Stimulated activated CD8-positive, alpha-beta memory T cell treated with anti-CD3 and anti-CD28 coated beads, Interleukin-7, amount 100 ng/mL, for 24 hours (primary cell): Measurements from ENCODE around the gene ATP8B4.
A peak's percentile ranks its signal among the peaks of the same experiment; 100 is the strongest.
"Not testable (repeated sequence)": the region's sequence is repeated elsewhere in the genome, so short reads cannot be mapped to it uniquely, and the experiment has no call there.

Source experiments
- DNase-seq: peaks from one replicate; pipeline ENCODE4 v3.0.0-alpha.2; 2020; ENCODE audit warnings: low read depth

The ATP8B4 gene

DNA sequence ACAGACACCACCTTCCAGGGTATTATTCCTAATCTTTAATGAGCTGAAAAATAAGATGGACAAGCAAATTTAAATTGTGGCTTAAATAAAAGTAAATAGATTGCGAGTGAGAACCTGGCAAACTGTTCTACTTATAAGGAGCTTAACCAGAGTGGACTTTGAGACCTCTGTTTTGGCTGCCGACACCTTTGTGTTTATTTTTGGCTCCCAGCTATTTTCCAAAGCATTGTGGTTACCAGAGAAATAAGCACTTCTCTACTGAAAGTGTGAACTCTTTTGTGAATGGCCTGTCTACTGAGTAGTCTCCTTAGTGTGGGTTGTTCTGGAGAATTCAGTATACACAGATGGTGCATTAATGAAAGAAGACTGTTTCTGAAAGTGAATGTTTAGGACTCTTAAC, 109.4 kb downstream of the ATP8B4 start:
- no peak for DNase-seq

DNA sequence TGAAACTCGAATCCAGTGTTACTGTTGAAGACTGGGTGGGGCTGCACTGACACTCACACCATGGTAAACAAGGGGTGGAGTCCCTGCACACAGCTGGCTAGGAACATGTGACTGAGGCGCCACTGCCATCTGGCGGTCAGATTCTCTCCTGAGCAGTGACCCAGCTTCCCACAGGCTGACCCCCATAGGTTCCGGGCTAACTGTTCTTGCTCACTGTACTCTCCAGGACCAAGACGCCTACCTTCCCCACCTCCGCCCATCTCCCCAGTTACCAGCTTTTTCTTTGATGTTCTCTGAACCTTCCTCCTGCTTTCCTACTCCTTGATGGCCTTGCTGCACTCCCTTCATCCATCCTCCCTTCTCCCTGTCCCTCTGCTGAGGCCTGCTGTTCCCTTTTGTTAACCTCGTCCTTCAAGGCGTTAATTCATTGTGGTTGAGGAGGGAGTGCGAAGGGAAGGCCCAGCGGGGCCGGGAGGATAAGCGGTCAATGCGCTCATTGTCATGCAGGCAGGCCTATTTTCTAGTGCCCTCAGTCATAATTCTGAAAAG, 115.2 kb downstream of the ATP8B4 start:
- DNase-seq = peak; percentile 18

DNA sequence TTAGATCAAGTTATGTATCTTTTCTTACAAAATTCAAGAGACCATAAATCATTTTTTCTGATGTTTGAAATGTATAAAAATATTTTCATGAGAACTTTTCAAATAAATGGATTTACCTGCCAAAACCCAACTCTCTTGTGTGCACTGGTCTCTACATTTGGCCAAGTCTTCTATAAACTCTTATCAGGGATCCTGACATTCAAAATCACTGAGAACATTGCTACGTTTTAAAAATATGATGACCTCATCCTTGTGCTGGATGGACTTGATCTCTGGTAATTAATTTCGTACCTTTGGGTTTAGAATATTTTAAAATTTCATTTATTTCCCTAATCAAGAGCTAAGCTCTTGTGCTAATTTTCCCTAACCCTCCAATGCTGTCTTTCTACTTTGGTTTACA, 127.4 kb downstream of the ATP8B4 start:
- no peak for DNase-seq

DNA sequence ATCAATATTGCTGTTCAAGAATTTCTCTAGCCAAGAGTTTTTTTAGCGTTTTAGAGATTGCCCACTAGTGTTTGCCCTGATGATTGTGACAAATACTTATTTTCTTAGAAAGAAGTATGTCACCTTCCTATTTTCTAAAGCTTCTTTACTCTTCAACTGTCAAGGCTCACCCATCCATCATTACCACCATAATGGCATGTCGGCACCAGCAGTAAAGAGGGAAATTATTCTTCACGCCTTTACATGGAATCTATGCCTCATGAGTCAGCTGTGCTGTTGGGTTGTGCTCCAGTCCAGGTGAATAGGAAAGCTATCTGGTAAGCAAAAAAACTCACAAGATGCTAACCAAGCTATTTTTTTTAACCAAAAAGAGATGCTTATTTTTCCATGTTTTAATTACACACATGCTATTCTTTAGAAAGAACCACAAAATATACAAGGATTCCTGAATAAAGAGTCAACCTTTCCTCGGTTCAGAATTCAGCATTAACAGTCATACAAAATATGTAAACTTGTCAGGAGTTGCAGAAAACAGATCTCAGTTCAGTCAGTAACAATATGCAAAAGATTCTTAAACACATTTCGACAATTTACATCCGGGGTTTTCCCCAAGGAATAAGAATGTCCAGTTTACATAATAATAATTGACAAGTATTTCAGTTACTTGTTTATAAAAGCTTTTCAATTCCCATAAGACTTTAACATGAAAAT, 128.0 kb downstream of the ATP8B4 start:
- no peak for DNase-seq

DNA sequence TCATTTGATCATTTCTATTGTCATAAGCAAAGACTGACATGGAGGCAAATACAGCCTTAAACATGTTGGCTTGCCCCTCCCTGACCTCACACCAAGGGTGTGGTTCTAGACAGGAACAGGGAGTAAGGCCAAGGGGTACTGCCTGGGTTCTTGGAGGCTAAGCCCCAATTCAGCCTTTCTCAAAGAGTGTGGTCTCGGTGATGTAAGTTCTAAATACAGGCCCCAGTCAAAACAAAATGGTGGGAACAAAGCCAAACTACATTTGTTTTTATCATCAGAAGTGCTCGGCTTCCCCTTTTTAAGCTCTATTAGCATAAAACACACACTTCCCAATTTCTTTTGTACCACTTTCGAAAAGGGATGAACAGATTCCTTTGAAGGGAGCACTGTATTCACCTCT, 129.5 kb downstream of the ATP8B4 start:
- DNase-seq = no peak

DNA sequence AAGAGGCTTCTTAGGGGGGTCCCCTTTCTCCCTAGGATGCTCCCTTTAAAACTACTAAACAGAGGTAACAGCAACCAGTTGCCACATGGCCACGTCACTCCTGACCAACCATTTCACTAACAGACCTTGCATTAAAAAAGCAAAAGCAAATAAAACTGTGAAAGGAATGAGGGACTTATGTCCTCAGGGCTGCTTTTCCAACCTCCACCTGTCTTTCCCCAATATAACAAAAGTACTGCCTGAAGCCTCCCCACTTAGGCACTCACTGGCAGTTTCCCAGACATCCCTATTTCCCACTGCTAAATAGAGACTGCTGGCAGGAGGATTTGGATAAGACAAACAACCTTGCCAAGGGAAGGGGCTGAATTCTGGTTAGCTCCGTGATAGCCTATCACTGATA, 130.3 kb downstream of the ATP8B4 start:
- DNase-seq = no peak

DNA sequence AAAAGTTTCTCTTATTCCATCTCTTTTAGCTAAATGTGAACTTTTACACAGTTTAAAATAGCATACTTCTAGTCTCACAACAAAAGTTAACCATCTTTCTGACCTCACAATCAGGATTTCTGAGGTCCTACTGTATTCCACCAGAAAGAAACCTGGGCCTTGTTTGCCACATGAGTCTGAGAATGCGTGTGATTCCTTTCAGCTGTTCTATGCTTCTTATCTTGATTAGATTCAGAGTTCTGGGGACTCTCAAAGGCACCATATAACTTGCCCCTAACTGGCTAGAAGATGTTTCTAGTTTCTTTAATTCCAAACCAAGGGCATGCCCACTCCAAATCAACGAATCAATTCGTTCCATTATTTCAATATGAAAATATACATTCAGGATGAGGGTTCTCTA, 131.1 kb downstream of the ATP8B4 start:
- no peak for DNase-seq

DNA sequence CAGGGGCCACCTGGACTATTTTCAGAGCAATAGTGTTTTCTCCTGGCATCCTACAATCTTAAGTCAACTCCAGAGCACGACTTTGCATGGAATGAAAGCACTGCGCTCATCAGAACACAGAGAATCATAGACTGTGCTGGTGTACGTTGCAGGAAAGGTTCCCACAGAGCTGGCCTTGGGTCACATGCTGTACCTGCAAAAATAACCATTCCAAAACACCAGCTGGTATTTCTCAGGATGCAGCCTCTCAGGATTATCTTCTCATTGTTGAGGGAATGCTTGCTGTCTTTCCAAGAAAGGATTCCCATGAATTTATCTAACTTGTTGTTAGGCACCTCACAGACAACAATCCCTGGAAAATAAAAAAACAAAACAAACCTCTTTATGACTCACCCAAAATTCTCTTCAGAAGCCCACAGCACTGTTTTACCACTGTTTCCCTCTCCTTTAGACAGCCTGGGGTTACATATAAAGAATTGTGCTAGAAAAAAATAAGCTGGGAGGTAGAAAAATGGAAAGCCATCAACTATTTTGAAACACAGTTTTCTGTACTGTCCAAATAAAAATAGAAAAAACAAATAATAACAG, 131.7 kb downstream of the ATP8B4 start:
- no peak for DNase-seq

DNA sequence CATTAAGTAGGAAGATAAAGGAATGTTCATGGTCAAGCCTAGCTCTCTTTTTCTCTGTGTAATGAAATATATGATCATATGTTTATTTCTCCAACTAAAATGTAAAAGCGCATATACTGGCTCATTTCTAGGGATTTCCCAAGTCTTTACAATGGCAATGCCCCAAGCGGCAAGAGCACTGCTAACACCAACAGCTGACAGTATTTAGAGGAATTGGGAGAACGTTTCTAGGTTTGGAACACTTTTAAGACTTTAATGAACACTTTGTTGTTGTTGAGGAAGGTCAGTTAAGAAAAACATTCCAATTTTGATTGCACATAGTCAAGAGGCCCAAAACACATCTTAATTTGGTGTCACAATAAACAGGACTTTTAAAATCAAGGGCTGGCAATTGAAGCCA, 132.7 kb downstream of the ATP8B4 start:
- no peak for DNase-seq

DNA sequence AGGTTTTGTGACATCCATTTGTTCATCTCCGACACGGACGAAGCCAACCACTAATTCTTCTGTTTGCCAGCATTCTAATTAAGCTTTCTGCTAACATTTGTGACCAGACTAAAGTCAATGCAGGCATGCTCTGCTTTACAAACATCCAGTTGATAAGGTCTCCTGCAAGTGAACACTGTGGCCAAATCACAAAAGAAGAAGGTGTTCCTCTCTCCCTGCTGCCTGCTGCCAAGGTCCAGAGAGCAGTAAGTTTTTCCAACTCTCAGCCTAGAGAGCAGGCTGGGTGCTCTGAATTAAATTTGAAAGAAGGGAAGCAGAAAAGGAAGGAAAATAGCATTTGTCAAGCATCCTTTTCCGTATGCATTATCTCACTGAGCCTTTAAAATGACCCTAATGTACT, 133.6 kb downstream of the ATP8B4 start:
- no peak for DNase-seq

DNA sequence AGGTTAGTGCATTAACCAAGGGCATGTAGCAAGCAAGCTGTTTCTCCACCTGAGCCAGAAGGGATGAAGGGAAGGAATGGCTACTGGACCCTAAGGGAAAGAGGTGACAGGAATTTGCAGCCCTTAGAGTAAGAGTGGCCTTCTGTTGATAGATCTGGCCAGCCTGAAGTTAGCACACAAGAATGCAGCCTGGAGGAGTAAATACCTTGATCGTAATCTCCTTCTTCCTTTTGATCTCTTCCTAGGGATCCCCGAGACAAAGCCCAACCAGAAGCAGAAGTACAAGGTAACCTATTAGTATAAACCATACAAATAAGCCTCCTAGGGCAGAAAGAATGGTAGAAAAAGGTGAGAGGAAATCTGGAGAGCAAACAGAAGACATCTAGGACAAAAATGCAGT, 134.6 kb downstream of the ATP8B4 start:
- DNase-seq = no peak

DNA sequence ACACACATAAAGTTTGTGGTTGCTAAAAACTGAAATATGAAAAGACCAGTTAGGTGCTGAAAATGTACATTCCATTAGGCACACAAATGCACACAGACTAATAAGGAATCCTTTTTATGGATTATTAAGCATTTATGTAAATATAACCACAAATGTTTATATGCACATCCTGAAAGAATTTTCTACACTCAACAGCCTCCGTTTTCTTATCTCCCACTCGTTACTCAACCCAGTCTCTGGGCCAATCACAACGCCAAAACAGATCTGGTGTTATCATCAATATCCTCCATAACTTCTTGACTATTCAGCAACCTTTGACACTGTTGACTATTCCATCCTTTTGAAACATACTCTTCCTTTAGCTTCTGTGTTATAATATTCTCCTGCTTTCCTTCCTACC, 136.4 kb downstream of the ATP8B4 start:
- no peak for DNase-seq

DNA sequence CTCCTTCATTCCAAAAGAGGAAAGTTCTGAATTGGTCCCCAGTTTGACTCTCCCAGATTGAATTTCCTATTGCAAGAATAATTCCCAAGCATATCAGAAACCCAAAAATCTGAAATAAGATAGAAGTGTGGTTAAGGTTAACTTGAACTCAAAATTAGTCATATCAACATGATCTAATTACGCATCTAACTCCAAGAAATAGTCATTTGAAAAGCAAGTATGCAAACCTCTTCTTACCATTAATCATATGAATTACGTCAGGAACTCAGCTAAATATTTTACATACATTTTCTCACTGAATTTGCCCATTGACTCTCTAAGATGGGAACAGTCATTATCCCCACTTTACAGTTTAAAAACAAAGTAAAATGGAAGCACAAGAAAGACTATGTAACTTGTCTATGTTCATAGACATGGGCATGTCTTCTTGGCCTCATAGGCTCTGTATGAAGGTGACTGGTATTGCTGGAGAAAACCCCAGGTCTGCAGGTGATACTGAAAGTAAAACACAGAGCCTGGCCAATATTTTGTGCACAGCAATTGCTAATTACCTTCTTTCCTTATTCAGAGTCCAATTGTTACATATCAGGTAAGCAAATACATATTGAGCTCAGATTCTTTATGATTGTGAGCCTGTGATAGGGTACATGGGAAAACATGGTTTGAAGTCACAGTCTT, 139.2 kb downstream of the ATP8B4 start:
- DNase-seq = no peak

DNA sequence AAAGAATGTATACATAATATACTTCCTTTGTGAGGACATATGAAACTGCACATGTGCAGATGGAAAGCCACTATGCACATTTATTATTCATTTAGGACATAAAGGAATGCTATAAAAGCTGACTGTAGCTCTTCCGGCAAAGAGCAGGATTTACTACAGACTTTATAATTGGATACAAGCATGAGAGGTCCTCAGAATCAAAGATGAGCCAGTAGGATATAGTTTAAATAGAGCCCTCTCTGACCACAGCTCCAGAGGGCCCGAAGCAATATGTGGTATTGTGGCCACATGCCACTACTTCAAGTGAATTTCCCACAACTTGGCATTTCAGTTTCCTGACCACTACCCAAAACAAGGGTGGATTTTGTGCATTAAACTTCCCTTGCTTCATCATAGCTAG, 140.9 kb downstream of the ATP8B4 start:
- DNase-seq = no peak

DNA sequence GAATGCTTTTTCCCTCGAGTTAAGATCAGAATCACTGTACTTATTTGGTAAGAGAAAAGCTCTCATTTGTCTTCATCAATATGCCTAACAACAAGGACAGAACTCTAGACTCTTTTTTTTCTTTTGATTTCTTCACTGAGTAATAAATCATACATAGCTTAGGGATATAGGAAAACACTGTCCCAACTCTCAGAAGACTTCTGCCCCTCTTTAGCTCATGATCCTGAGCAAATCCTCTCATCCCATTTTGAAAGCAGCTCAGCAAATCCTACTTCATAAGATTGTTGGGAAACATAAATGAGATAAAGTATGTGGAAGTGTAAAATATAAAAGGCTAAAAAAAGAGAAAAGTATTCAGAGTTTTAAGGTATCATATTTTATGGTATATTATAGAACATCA, 141.7 kb downstream of the ATP8B4 start:
- DNase-seq = no peak

DNA sequence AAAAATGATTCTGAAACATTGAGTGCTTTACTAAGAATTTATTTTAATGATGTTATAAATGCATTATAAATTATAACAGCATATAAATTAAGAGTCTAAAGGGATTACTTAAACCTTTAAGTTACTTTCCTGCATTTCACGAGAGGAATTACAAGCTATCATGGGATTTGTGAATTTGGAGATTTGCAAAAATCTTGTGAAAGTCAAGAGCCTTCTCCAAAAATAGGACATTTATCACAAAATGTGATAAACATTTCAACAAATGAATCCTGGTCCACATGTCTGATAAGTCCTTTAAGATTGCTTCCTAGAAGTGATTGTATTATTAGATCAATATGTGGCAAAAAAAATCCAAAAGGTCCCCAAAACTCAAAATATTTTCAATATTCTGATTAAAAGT, 154.5 kb downstream of the ATP8B4 start:
- DNase-seq = no peak

DNA sequence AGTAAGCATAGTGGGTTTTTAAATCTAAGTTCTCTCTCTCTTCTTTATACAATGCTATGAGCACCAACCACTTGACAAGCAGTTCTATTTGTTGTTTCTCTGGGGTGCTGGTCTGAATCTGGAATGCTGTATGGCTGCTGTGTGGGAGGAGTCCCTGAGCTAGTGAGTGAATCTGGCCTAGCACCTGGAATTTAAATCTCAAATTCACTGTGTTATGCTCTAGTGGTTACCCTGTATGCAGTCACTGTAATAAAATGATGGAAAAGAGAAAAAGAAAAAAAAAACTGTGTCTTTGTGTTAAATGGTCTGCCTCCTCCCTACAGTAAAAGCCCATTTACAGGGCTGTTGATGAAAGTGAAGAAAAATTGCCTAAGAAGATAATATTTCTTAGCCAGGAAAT, 155.0 kb downstream of the ATP8B4 start:
- no peak for DNase-seq

DNA sequence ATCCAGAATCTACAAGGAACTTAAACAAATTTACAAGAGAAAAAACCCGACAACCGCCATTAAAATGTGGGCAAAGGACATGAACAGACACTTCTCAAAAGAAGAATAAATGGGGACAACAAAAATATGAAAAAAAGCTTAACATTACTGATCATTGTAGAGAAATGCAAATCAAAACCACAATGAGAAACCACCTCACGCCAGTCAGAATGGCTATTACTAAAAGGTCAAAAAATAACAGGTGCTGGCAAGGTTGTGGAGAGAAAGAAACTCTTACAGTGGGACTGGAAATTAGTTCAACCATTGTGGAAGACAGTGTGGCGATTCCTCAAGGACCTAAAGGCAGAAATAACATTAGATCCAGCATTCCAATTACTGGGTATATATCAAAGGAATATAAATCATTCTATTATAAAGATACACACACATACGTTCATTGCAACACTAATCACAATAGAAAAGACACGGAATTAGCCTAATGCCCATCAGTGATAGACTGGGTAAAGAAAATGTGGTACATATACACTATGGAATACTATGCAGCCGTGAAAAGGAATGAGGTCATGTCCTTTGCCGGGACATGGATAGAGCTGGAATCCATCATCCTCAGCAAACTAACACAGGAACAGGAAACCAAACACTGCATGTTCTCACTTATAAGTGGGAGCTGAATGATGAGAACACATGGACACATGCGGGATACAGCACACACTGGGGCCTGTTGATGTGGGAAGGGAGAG, 155.8 kb downstream of the ATP8B4 start:
- DNase-seq = not testable (repeated sequence)

DNA sequence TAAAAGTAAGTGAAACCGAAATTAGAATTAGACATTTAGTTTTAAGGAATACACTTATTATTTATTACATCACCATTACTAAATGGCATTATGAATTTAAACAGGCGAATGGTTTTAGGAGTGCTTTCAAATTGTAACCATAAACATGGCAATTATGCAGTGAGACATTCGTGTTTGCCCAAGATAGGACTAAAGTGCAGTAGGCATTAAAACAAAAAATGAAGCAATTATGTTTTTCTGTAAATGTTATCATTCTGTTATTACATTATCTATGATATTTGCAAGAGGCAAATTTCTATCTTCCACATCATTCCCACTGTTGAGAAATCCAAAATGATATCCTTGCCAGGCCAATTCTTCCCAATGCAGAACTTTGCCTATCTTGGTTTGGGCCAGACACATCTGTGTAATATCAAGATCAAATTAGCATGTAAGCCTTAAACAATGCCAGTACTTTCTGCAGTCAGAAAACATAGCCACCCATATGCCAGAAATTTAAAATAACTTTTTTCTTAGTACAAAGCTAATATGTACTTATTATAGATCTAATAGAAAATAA, 156.9 kb downstream of the ATP8B4 start:
- no peak for DNase-seq

DNA sequence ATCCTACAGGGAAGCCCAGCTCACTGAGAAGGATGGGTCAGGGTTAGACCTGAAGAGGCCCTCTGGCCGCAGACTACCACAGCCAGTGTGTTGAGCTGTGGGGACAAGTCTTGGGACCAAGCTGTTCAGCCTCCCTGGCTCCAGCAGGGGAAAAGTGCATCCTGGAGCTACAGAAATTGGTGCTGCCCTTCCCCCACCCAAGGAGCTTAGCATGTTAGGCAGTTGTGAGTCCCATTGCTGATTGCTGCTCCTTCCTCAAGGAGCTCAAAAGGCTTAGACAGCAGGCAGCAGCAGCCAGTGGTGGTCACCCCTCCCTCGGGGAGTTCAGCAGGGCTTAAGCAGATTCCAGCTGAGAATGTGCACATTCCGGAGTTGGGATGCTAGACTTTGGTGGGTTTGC, 165.6 kb downstream of the ATP8B4 start:
- no peak for DNase-seq

DNA sequence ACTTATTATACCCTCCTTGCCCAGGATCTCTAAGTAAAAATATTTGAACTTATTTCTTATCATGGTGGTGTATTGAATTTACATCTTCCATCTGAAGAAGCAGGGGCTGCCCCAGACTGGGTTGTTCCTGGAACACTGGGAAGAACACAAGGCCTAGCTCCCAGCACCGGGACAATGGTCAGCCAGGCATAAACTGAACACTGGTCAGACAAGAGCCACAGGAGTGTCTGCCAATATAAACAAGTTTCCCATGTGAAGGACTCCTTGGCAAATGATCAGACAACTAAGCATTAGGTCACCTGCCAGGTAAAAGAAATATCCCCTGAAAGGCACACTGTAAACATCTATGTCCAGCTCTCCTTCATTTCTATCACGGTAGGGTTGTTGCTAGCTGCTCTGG, 172.4 kb downstream of the ATP8B4 start:
- DNase-seq = no peak

DNA sequence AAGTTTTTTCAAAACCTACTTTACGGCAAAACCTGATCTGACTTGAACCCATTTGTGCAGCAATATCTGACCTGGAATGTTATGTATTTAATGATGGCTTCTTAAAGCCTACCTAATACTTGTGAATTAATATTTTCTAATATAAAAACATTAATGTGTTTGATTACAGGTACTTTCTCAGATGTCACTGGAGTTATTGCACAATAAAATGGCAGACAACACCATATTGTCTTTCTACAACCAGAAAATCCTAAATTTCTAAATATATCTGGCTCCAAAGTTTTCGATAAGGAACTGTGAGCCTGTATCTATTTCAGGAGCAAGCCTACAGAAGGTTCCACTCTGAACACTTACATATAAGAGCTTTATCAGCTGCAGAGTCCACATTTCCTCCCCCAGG, 184.5 kb downstream of the ATP8B4 start:
- no peak for DNase-seq
